ENCODE results near the gene BSCL2.

The BSCL2 gene

GRCh38 chr11:62673196-62673525, 34.1 kb downstream of the BSCL2 start:
- TF ChIP-seq CREB5 (CRISPR knock-in tag; IDR thresholded peaks at IDR 0.05; ENCODE audit: low read depth) = no peak
- TF ChIP-seq ESRRG (CRISPR knock-in tag; IDR thresholded peaks at IDR 0.05) = no peak
- TF ChIP-seq, protein P1, sequence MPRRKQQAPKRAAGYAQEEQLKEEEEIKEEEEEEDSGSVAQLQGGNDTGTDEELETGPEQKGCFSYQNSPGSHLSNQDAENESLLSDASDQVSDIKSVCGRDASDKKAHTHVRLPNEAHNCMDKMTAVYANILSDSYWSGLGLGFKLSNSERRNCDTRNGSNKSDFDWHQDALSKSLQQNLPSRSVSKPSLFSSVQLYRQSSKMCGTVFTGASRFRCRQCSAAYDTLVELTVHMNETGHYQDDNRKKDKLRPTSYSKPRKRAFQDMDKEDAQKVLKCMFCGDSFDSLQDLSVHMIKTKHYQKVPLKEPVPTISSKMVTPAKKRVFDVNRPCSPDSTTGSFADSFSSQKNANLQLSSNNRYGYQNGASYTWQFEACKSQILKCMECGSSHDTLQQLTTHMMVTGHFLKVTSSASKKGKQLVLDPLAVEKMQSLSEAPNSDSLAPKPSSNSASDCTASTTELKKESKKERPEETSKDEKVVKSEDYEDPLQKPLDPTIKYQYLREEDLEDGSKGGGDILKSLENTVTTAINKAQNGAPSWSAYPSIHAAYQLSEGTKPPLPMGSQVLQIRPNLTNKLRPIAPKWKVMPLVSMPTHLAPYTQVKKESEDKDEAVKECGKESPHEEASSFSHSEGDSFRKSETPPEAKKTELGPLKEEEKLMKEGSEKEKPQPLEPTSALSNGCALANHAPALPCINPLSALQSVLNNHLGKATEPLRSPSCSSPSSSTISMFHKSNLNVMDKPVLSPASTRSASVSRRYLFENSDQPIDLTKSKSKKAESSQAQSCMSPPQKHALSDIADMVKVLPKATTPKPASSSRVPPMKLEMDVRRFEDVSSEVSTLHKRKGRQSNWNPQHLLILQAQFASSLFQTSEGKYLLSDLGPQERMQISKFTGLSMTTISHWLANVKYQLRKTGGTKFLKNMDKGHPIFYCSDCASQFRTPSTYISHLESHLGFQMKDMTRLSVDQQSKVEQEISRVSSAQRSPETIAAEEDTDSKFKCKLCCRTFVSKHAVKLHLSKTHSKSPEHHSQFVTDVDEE (CRISPR knock-in tag; IDR thresholded peaks at IDR 0.05) = no peak
- TF ChIP-seq, protein P2, sequence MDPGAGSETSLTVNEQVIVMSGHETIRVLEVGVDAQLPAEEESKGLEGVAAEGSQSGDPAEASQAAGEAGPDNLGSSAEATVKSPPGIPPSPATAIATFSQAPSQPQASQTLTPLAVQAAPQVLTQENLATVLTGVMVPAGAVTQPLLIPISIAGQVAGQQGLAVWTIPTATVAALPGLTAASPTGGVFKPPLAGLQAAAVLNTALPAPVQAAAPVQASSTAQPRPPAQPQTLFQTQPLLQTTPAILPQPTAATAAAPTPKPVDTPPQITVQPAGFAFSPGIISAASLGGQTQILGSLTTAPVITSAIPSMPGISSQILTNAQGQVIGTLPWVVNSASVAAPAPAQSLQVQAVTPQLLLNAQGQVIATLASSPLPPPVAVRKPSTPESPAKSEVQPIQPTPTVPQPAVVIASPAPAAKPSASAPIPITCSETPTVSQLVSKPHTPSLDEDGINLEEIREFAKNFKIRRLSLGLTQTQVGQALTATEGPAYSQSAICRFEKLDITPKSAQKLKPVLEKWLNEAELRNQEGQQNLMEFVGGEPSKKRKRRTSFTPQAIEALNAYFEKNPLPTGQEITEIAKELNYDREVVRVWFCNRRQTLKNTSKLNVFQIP (CRISPR knock-in tag; IDR thresholded peaks at IDR 0.05; ENCODE audit: borderline replicate concordance, low read depth) = no peak
- TF ChIP-seq ZNF70 (CRISPR knock-in tag; IDR thresholded peaks at IDR 0.05) = no peak
- TF ChIP-seq ZFP30 (CRISPR knock-in tag; IDR thresholded peaks at IDR 0.05) = no peak
- no peak for TF ChIP-seq RARB (CRISPR knock-in tag; IDR thresholded peaks at IDR 0.05)
- no peak for TF ChIP-seq CSDC2 (CRISPR knock-in tag; IDR thresholded peaks at IDR 0.05)
- TF ChIP-seq CSRNP3 (CRISPR knock-in tag; IDR thresholded peaks at IDR 0.05) = no peak
- no peak for TF ChIP-seq ARNTL (CRISPR knock-in tag; IDR thresholded peaks at IDR 0.05; ENCODE audit: borderline replicate concordance, low read depth)
- TF ChIP-seq SNAI2 (CRISPR knock-in tag; IDR thresholded peaks at IDR 0.05) = no peak
- no peak for TF ChIP-seq TOX (CRISPR knock-in tag; IDR thresholded peaks at IDR 0.05; ENCODE audit: borderline replicate concordance)
- TF ChIP-seq GLIS3 (CRISPR knock-in tag; IDR thresholded peaks at IDR 0.05) = no peak
- TF ChIP-seq BACH2 (CRISPR knock-in tag; IDR thresholded peaks at IDR 0.05; ENCODE audit: borderline replicate concordance) = no peak
- TF ChIP-seq, protein P3, sequence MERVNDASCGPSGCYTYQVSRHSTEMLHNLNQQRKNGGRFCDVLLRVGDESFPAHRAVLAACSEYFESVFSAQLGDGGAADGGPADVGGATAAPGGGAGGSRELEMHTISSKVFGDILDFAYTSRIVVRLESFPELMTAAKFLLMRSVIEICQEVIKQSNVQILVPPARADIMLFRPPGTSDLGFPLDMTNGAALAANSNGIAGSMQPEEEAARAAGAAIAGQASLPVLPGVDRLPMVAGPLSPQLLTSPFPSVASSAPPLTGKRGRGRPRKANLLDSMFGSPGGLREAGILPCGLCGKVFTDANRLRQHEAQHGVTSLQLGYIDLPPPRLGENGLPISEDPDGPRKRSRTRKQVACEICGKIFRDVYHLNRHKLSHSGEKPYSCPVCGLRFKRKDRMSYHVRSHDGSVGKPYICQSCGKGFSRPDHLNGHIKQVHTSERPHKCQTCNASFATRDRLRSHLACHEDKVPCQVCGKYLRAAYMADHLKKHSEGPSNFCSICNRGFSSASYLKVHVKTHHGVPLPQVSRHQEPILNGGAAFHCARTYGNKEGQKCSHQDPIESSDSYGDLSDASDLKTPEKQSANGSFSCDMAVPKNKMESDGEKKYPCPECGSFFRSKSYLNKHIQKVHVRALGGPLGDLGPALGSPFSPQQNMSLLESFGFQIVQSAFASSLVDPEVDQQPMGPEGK (CRISPR knock-in tag; IDR thresholded peaks at IDR 0.05; ENCODE audit: borderline replicate concordance) = no peak
- TF ChIP-seq PPARA (CRISPR knock-in tag; IDR thresholded peaks at IDR 0.05; ENCODE audit: borderline replicate concordance) = no peak
- TF ChIP-seq ZNF565 (CRISPR knock-in tag; conservative IDR thresholded peaks at IDR 0.05; ENCODE audit: low read depth) = no peak
- TF ChIP-seq TCF4 (CRISPR knock-in tag; IDR thresholded peaks at IDR 0.05; ENCODE audit: borderline replicate concordance) = no peak
- ATAC-seq = no peak

GRCh38 chr11:62671608-62672389, 35.4 kb downstream of the BSCL2 start, which contains the start of the genes LBHD1 and UQCC3:
LBHD1 (minus strand) TSS chr11:62672267; CDS start chr11:62670031, 2,236 bp downstream.
UQCC3 (plus strand) TSS chr11:62671673; CDS start chr11:62671746, 73 bp downstream.
- peak; percentile 87 for ATAC-seq
- TF ChIP-seq TOX (CRISPR knock-in tag; IDR thresholded peaks at IDR 0.05; ENCODE audit: borderline replicate concordance) (no peak), CSRNP3 (CRISPR knock-in tag; IDR thresholded peaks at IDR 0.05) (no peak), TCF4 (CRISPR knock-in tag; IDR thresholded peaks at IDR 0.05; ENCODE audit: borderline replicate concordance) (no peak), ZFP30 (CRISPR knock-in tag; IDR thresholded peaks at IDR 0.05) (no peak)
